H1 (cell line): ENCODE data around the gene PDE4D. TPM values are rescaled to one million over a fixed set of nuclear protein-coding genes. Genes with fewer than 3 reads are reported as not detected.

Experiments
- BCL11A ChIP-seq, 2 experiments: IDR thresholded peaks; one replicate each; pipeline ENCODE4 v1.6.1; 2011; ENCODE audit warnings: low read depth in 2 of 2, low read length in 2 of 2, mild to moderate bottlenecking in 2 of 2
- CTCF ChIP-seq, 3 experiments: IDR thresholded peaks; 1 replicate in 2 of 3; 2 replicates in 1 of 3; pipeline versions ENCODE4 v1.5.1 to v1.6.1; 2011; ENCODE audit warnings: low read length in 3 of 3, mild to moderate bottlenecking in 3 of 3, inconsistent platforms in 2 of 3, low read depth in 1 of 3, moderate library complexity in 1 of 3; ENCODE audit not compliant: insufficient read depth in 1 of 3; ENCODE audit errors: control extremely low read depth in 1 of 3
- GTF2F1 ChIP-seq: IDR thresholded peaks from 2 replicates; pipeline ENCODE4 v1.6.1; 2012; ENCODE audit warnings: low read depth, low read length, improper control_type of control experiment, borderline replicate concordance
- POU5F1 ChIP-seq: IDR thresholded peaks from 2 replicates; pipeline ENCODE4 v1.6.1; 2011; ENCODE audit warnings: low read depth, mild to moderate bottlenecking, low read length, moderate library complexity
- SP2 ChIP-seq: IDR thresholded peaks from 2 replicates; pipeline ENCODE4 v1.6.1; 2012; ENCODE audit warnings: mild to moderate bottlenecking, low read length, inconsistent platforms
- SRF ChIP-seq: IDR thresholded peaks from 2 replicates; pipeline ENCODE4 v1.6.1; 2011; ENCODE audit warnings: mild to moderate bottlenecking, low read depth, low read length, moderate library complexity
- SUZ12 ChIP-seq: fragments of 200-600 bp; sonication (generic); IDR thresholded peaks from 2 replicates; pipeline ENCODE4 v1.6.1; 2012; ENCODE audit warnings: mild to moderate bottlenecking, inconsistent platforms, low read length, moderate library complexity, mixed read lengths
- polyA plus RNA-seq, 7 experiments: library from polyadenylated mRNA; depleted of rRNA in 3 of 7; stranded (reverse) in 5 of 7; unstranded in 2 of 7; fragments of >200 nt in 5 of 7; fragments of 200-250 nt in 2 of 7; gene quantifications; 1 replicate in 5 of 7; 2 replicates in 1 of 7; 4 replicates in 1 of 7; pipeline versions ENCODE4 v1.2.1 to v1.2.3, GENCODE V29; 2011 to 2013; ENCODE audit warnings: missing spikeins in 2 of 7, mixed read lengths in 2 of 7
- total RNA-seq: library from RNA; stranded (reverse); fragmentation: NEBNext Ultra II Directional; extraction: Animal tissue kit (Norgen Biotek cat#: 25700); gene quantifications from 2 replicates; pipeline ENCODE4 v1.2.1, GENCODE V29; 2021

The PDE4D gene
- total and polyA plus RNA-seq, 2 of the 8 experiments (the other 6 are each of a cell fraction or from before 2014, with no cell fraction given) = 2.3 to 3.7 TPM

GRCh38 chr5:59064293-59064692 is 829.2 kb downstream of the PDE4D start (continued):
- TF ChIP-seq CTCF (IDR thresholded peaks at IDR 0.05; ENCODE audit: control extremely low read depth in 1 of 3, insufficient read depth in 1 of 3, low read depth in 1 of 3, low read length in 3 of 3) (no peak), SP2 (no peak), GTF2F1 (no peak), BCL11A (IDR thresholded peaks at IDR 0.05; ENCODE audit: low read depth in 2 of 2, low read length in 2 of 2) (no peak), SRF (no peak), POU5F1 (no peak), SUZ12 (no peak)
- TF ChIP-seq, all 59 proteins: peak for 0
